Neuronal stem cell (in vitro differentiated cells): ENCODE results near the gene HDAC4.
A peak's percentile ranks its signal among the peaks of the same experiment; 100 is the strongest.

ENCODE experiments used
- DNase-seq: peaks from one replicate; pipeline ENCODE4 v3.0.0-alpha.2; 2013; ENCODE audit warnings: low spot score
- H2AFZ ChIP-seq: one replicate; pipeline ENCODE4 v1.6.1; 2013; ENCODE audit warnings: mild to moderate bottlenecking, low read length, inconsistent platforms
- H2AK5ac ChIP-seq: 2 replicates; pipeline ENCODE4 v1.6.1; 2013; ENCODE audit warnings: low read depth, mild to moderate bottlenecking, inconsistent platforms, low read length, moderate library complexity, mixed read lengths
- H2BK120ac ChIP-seq: 2 replicates; pipeline ENCODE4 v1.6.1; 2013; ENCODE audit warnings: low read depth, mild to moderate bottlenecking, inconsistent platforms, low read length, moderate library complexity, mixed read lengths
- H2BK12ac ChIP-seq: one replicate; pipeline ENCODE4 v1.6.1; 2013; ENCODE audit warnings: low read length, inconsistent platforms
- H2BK15ac ChIP-seq: 2 replicates; pipeline ENCODE4 v1.6.1; 2013; ENCODE audit warnings: mild to moderate bottlenecking, low read length, inconsistent platforms, mixed read lengths
- H2BK5ac ChIP-seq: one replicate; pipeline ENCODE4 v1.6.1; 2013; ENCODE audit warnings: inconsistent platforms, mild to moderate bottlenecking, low read length, moderate library complexity
- H3K14ac ChIP-seq: one replicate; pipeline ENCODE4 v1.6.1; 2013; ENCODE audit warnings: low read length, inconsistent platforms
- H3K18ac ChIP-seq: 2 replicates; pipeline ENCODE4 v1.6.1; 2013; ENCODE audit warnings: low read length, inconsistent platforms
- H3K23ac ChIP-seq: 2 replicates; pipeline ENCODE4 v1.6.1; 2013; ENCODE audit warnings: low read depth, mild to moderate bottlenecking, mixed read lengths, low read length, inconsistent platforms; ENCODE audit not compliant: poor library complexity
- H3K27ac ChIP-seq: replicated peaks from 3 replicates; pipeline ENCODE4 v1.5.1; 2013; ENCODE audit warnings: low read length, inconsistent platforms
- H3K27me3 ChIP-seq, 3 experiments: 2 replicates each; pipeline ENCODE4 v1.6.1; 2013; ENCODE audit warnings: low read length in 3 of 3, mild to moderate bottlenecking in 2 of 3, inconsistent platforms in 1 of 3, low read depth in 1 of 3, mixed read lengths in 1 of 3, moderate library complexity in 1 of 3; ENCODE audit not compliant: control insufficient read depth in 3 of 3, insufficient read depth in 3 of 3
- H3K36me3 ChIP-seq, 2 donors: replicated peaks in 1 of 2; 2 replicates each; pipeline ENCODE4 v1.6.1; 2013; ENCODE audit warnings: low read length in 2 of 2; ENCODE audit not compliant: control insufficient read depth in 2 of 2, insufficient read depth in 2 of 2
- H3K4ac ChIP-seq: 2 replicates; pipeline ENCODE4 v1.6.1; 2013; ENCODE audit warnings: inconsistent platforms, mild to moderate bottlenecking, low read length, moderate library complexity
- H3K4me1 ChIP-seq, 2 donors: 1 replicate in 1 of 2; 2 replicates in 1 of 2; pipeline ENCODE4 v1.6.1; 2013; ENCODE audit warnings: low read length in 2 of 2, low read depth in 1 of 2; ENCODE audit not compliant: control insufficient read depth in 2 of 2, insufficient read depth in 1 of 2
- H3K4me2 ChIP-seq: one replicate; pipeline ENCODE4 v1.6.1; 2013; ENCODE audit warnings: mild to moderate bottlenecking, low read length, inconsistent platforms; ENCODE audit not compliant: insufficient read depth, poor library complexity, severe bottlenecking
- H3K4me3 ChIP-seq, 2 donors: 2 replicates each; pipeline ENCODE4 v1.5.1; 2013; ENCODE audit warnings: low read length in 2 of 2, mild to moderate bottlenecking in 2 of 2, inconsistent platforms in 1 of 2, moderate library complexity in 1 of 2
- H3K79me1 ChIP-seq: one replicate; pipeline ENCODE4 v1.6.1; 2013; ENCODE audit warnings: low read depth, mild to moderate bottlenecking, inconsistent platforms, low read length, moderate library complexity
- H3K9ac ChIP-seq: one replicate; pipeline ENCODE4 v1.6.1; 2013; ENCODE audit warnings: mild to moderate bottlenecking, low read depth, low read length, inconsistent platforms; ENCODE audit not compliant: poor library complexity
- H3K9me3 ChIP-seq, 2 donors: replicated peaks in 1 of 2; 2 replicates each; pipeline versions ENCODE3 to v1.6.1; 2013; ENCODE audit warnings: low read length in 2 of 2, mild to moderate bottlenecking in 2 of 2, inconsistent platforms in 1 of 2, low read depth in 1 of 2, mixed read lengths in 1 of 2, moderate library complexity in 1 of 2; ENCODE audit not compliant: control insufficient read depth in 2 of 2, insufficient read depth in 1 of 2
- H4K8ac ChIP-seq: one replicate; pipeline ENCODE4 v1.6.1; 2013; ENCODE audit warnings: low read depth, mild to moderate bottlenecking, inconsistent platforms, low read length, moderate library complexity
- H4K91ac ChIP-seq: one replicate; pipeline ENCODE4 v1.6.1; 2013; ENCODE audit warnings: low read length, low read depth, mild to moderate bottlenecking, inconsistent platforms; ENCODE audit not compliant: poor library complexity
- WGBS, 2 donors: extraction: QIAGEN DNeasy Blood & Tissue Kit; methylation state at CpG; one replicate each; pipeline ENCODE4 v1.1.7; 2013; ENCODE audit warnings: missing lambda C conversion rate in 2 of 2, mixed read lengths in 1 of 2; ENCODE audit not compliant: insufficient read length in 2 of 2, insufficient replicate concordance in 1 of 2; ENCODE audit errors: extremely low coverage in 2 of 2; 5-methylcytosine and 5-hydroxymethylcytosine counted together

The HDAC4 gene

DNA sequence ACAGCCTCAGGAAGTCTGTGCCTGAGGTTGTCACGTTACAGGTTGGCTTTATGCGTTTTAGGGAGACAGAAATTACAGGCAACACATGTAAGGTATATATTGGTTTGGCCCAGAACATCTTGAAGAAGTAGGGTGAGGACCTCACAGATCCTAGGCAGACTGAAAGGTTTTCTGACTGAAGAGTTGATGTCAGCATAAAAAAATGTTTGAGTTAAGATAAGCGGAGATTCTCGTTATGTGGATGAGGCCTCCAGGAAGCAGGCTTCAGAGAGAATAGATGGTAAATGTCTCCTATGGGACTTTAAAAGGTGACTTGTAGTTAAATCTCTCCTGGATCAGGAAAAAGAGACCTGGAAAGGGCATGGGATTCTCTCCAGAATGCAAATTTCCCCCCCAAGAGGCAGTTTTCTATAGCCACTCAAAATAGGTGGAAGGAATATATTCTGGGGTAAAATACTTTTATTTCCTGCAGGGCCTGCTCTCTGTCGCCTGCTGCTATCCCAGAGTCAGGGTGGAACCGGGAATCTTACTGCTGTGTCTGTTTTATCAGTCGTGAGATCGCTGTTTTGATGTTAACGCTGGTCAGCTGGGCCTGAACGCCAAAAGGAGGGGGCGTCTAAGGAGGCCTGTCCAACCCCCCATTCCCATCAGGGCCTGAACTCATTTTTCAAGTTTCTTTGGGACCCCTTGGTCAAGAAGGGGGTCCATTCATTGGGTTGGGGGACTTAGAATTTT, 171.1 kb downstream of the HDAC4 start:
- Histone ChIP-seq H2AK5ac (no peak overlapping the region), H4K91ac (no peak overlapping the region), H3K18ac (no peak overlapping the region), H3K4me1 (peaks cover 2 to 6% of the 10 kb centered on the region in 2 donors), H2BK12ac (no peak overlapping the region), H3K27me3 (no peaks in the 10 kb centered on the region), H2AFZ (no peak overlapping the region), H3K36me3 (peaks cover 0 to 1% of the 10 kb centered on the region in 2 donors), H3K4me3 (no peak overlapping the region), H2BK120ac (no peak overlapping the region), H3K23ac (no peak overlapping the region), H3K79me1 (peaks cover 7% of the 10 kb centered on the region), H3K4me2 (no peak overlapping the region), H2BK15ac (no peak overlapping the region), H3K27ac (no peak overlapping the region), H4K8ac (no peak overlapping the region), H3K14ac (no peak overlapping the region), H3K9ac (no peak overlapping the region), H3K9me3 (no peaks in the 10 kb centered on the region), H3K4ac (no peak overlapping the region), H2BK5ac (no peak overlapping the region)
- no CpG with 5 or more reads among the region's 11 CpGs for WGBS, 2 donors
- DNase-seq: no peak

DNA sequence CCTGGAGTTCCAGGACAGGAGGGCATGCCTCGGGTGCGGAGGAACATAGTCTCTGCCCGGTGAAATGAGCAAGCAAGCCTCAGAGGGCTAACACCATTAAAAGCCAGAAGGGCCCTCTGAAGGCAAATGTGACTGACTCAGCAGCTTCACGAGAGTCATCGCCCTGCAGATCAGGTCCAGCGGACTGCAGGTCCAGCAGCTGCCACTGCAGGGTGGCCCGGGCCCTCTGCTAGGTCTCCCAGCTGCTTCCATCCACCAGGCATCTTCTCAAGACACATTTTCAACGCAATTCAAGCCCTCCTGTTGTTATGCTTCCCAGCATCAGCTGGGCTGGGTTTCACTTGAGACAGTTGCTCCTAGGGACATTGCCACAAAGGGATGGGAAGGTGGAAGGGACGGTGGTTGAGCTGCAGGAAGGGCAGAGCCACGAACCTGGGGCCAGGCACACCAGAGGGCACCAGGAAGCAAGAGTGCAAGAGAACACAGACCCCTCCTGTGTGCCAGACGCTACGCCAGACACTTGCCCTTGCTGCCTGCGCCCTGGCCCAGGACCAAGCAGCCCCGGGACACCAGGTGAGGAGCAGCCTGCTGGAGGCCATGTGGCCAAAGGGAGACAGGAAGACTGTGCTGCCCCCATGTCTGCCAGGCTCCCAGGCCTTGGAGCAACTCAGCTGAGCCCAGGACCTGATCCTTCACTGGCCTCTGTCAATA, 173.0 kb downstream of the HDAC4 start:
- Histone ChIP-seq H3K79me1 (peaks cover 7% of the 10 kb centered on the region), H3K4me1 (peaks cover 2 to 16% of the 10 kb centered on the region in 2 donors), H2AK5ac (peak overlapping the region; percentile 68), H2BK12ac (peak overlapping the region; percentile 41), H3K9ac (peak overlapping the region; percentile 33), H3K23ac (peak overlapping the region; percentile 78), H3K27me3 (no peaks in the 10 kb centered on the region), H4K8ac (peak overlapping the region; percentile 85), H3K14ac (peak overlapping the region; percentile 78), H4K91ac (no peak overlapping the region), H3K4ac (no peak overlapping the region), H2BK120ac (no peak overlapping the region), H3K18ac (peak overlapping the region; percentile 32), H3K4me2 (no peak overlapping the region), H3K9me3 (no peaks in the 10 kb centered on the region), H3K27ac (no peak overlapping the region), H2AFZ (no peak overlapping the region), H3K36me3 (no peaks in the 10 kb centered on the region), H2BK5ac (peak overlapping the region; percentile 7), H2BK15ac (no peak overlapping the region), H3K4me3 (no peak overlapping the region)
- WGBS, 2 donors: no CpG with 5 or more reads among the region's 14 CpGs
- DNase-seq: no peak

DNA sequence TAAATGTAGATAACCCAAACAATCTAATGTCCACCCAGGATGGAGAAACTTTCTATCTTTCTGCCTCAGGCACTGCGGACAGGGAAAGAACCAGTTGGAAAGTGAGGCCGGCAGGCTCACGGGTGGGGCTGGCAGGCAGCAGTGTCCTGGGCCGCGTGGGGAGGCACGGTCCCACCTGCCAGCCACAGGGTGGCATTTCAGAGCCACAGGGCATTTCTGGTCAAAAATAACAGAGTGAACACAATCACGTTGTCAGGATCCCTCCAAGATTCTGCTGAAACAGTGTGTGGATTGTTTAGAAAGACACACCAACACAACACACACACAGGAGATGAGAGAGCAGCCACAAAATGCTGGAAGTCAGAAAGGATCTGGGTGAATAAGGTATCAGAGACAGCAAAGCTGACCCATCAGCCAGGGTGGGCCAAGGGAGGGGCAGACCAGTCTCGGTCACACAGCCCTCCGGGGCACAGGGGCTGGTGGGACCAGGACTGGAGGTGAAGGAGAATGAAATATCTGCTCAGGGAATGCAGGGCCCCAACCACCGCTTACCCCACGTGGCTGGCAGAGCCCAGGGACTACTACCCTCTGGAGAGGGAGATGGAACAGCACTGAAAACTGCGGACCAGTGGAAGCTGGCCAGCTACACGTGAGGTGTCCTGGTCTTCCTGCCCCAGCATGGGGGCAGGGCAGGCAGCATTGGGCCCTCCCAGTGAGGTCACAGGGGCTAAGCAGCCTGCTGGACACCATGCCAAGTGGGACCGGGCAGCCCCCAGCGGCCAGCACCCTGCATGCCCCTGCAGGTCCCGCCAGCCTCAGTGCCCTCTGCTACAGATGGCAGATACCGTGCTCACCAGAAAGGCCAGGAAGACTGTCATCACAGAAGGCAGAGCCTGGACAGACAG, 173.9 kb downstream of the HDAC4 start:
- no peaks in the 10 kb centered on the region for H3K36me3 ChIP-seq
- H3K79me1 ChIP-seq: peaks cover 7% of the 10 kb centered on the region
- no peak overlapping the region for H3K23ac ChIP-seq
- H3K27me3 ChIP-seq: no peaks in the 10 kb centered on the region
- H2AFZ ChIP-seq: no peak overlapping the region
- peak overlapping the region; percentile 7 for H2BK5ac ChIP-seq
- no peak overlapping the region for H4K91ac ChIP-seq
- H3K4me1 ChIP-seq: peaks cover 2 to 18% of the 10 kb centered on the region in 2 donors
- H3K9ac ChIP-seq: no peak overlapping the region
- no peak overlapping the region for H3K14ac ChIP-seq
- H3K18ac ChIP-seq: peak overlapping the region; percentile 59
- H2BK12ac ChIP-seq: no peak overlapping the region
- no peak overlapping the region for H3K4me2 ChIP-seq
- H3K27ac ChIP-seq: no peak overlapping the region
- no peak overlapping the region for H3K4me3 ChIP-seq
- no peak overlapping the region for H2BK15ac ChIP-seq
- no peak overlapping the region for H2BK120ac ChIP-seq
- H4K8ac ChIP-seq: no peak overlapping the region
- DNase-seq: no peak
- no CpG with 5 or more reads among the region's 17 CpGs for WGBS, 2 donors
- H2AK5ac ChIP-seq: peak overlapping the region; percentile 54
- H3K4ac ChIP-seq: no peak overlapping the region
- H3K9me3 ChIP-seq: no peaks in the 10 kb centered on the region
